GM23248 (cell line): ENCODE results near the gene MST1.

Experiments used
- EZH2 ChIP-seq: fragments of 200-600 bp; sonication (generic); IDR thresholded peaks from 2 replicates; pipeline ENCODE4 v1.6.1; 2018; ENCODE audit warnings: antibody characterized with exemption, mild to moderate bottlenecking; ENCODE audit not compliant: insufficient read depth, poor library complexity, severe bottlenecking
- EZH2phosphoT487 ChIP-seq: fragments of 200-600 bp; sonication (generic); IDR thresholded peaks from 2 replicates; pipeline ENCODE4 v1.6.1; 2018; ENCODE audit warnings: antibody characterized with exemption, moderate library complexity, mild to moderate bottlenecking, low read depth; ENCODE audit not compliant: insufficient read depth

- TF ChIP-seq EZH2, result no peak
- no peak for TF ChIP-seq EZH2phosphoT487
These were observed 29.5 kb downstream of the MST1 start for GRCh38 chr3:49659756-49660155.
